HepG2 (cell line): ENCODE data around the gene DDRGK1. TPM values are rescaled to one million over a fixed set of nuclear protein-coding genes. Genes with fewer than 3 reads are reported as not detected.
A peak's percentile ranks its signal among the peaks of the same experiment; 100 is the strongest.

ENCODE experiments used
- ZBTB40 ChIP-seq, 2 experiments: fragments of 450-650 bp in 1 of 2; sonication (generic) in 1 of 2; formaldehyde crosslinking in 1 of 2; IDR thresholded peaks; 2 replicates each; pipeline versions ENCODE4 v1.6.1 to v1.8.0; 2016 to 2022; ENCODE audit warnings: antibody characterized with exemption in 1 of 2, mild to moderate bottlenecking in 1 of 2, missing genetic modification reagents in 1 of 2
- ZGPAT ChIP-seq: IDR thresholded peaks from 2 replicates; pipeline ENCODE4 v1.6.1; 2016; ENCODE audit warnings: mild to moderate bottlenecking
- ZNF770 ChIP-seq: sonication (generic); formaldehyde crosslinking; IDR thresholded peaks from 2 replicates; pipeline ENCODE4 v1.5.0; 2020; ENCODE audit warnings: mild to moderate bottlenecking, missing genetic modification reagents
- ZSCAN5A ChIP-seq: sonication (generic); formaldehyde crosslinking; IDR thresholded peaks from 2 replicates; pipeline ENCODE4 v1.8.0; 2022; ENCODE audit warnings: mild to moderate bottlenecking, missing genetic modification reagents, borderline replicate concordance
- polyA plus RNA-seq, 8 experiments: library from polyadenylated mRNA; depleted of rRNA in 3 of 8; stranded (reverse) in 7 of 8; unstranded in 1 of 8; fragments of >200 nt; fragmentation: Illumina TruSeq in 4 of 8; extraction: Trizol in 4 of 8; gene quantifications; 2 replicates each; pipeline versions ENCODE4 v1.2.1 to v1.2.3, GENCODE V29; 2011 to 2016; ENCODE audit warnings: low read depth in 4 of 8, missing spikeins in 1 of 8, mixed read lengths in 1 of 8; ENCODE audit not compliant: insufficient read depth in 1 of 8
- total RNA-seq, 5 experiments: library from RNA; depleted of rRNA; stranded (reverse); fragments of >200 nt; fragmentation: Illumina TruSeq; extraction: Trizol; gene quantifications; 2 replicates each; pipeline ENCODE4 v1.2.3, GENCODE V29; 2016; ENCODE audit warnings: low read depth in 1 of 5

Gene DDRGK1
- total and polyA plus RNA-seq, 2 of the 13 experiments (the other 11 are each of a cell fraction or from before 2014, with no cell fraction given), result 96.7 to 149 TPM

- TF ChIP-seq ZSCAN5A (CRISPR knock-in tag) (no peak), ZBTB40 (IDR thresholded peaks at IDR 0.05) (no peak), ZBTB40 (CRISPR knock-in tag; IDR thresholded peaks at IDR 0.05) (0 out of 2 replicates have a peak, but pooled peaks have one; percentile 27), ZNF770 (CRISPR knock-in tag) (peak; percentile 95), ZGPAT (peak; percentile 9; the same call in 1 of the 2 replicates)
Measured at GRCh38 chr20:3243718-3244358, 39.4 kb upstream of the DDRGK1 start (continued).
